ENCODE results near the gene PNN. TPM values are rescaled to one million over a fixed set of nuclear protein-coding genes. Genes with fewer than 3 reads are reported as not detected.
"Not testable (repeated sequence)": the region's sequence is repeated elsewhere in the genome, so short reads cannot be mapped to it uniquely, and the experiment has no call there.

PNN gene
- total RNA-seq, 3 donors from 2014 or later, result 31.8 to 50.8 (median 47.4) TPM

GRCh38 chr14:39181693-39182047 lies 6.6 kb downstream of the PNN start:
- no peak for DNase-seq (ENCODE audit: low spot score in 2 of 2)
- peaks cover 0 to 4% of the 10 kb centered on the region in 2 donors for H3K4me1 ChIP-seq
- intact Hi-C loops (cut with DNase I; ENCODE audit: low total_unique reads), result no loop called here
- H3K36me3 ChIP-seq, result no peaks in the 10 kb centered on the region
- no peaks in the 10 kb centered on the region for H3K27me3 ChIP-seq
- no peaks in the 10 kb centered on the region for H3K9me3 ChIP-seq
- no peak overlapping the region for H3K27ac ChIP-seq
- TF ChIP-seq POLR2A (IDR thresholded peaks at IDR 0.05) (no peak), POLR2AphosphoS5 (IDR thresholded peaks at IDR 0.05) (no peak), CTCF (IDR thresholded peaks at IDR 0.05) (no peak)
- no peak overlapping the region for H3K4me3 ChIP-seq

GRCh38 chr14:39182770-39183684 lies 8.0 kb downstream of the PNN start:
- intact Hi-C loops (cut with DNase I; ENCODE audit: low total_unique reads), result no loop called here
- no peaks in the 10 kb centered on the region for H3K36me3 ChIP-seq
- no peak overlapping the region for H3K27ac ChIP-seq
- DNase-seq (ENCODE audit: low spot score in 2 of 2), result no peak
- H3K9me3 ChIP-seq, result no peaks in the 10 kb centered on the region
- no peaks in the 10 kb centered on the region for H3K4me1 ChIP-seq
- H3K27me3 ChIP-seq, result no peaks in the 10 kb centered on the region
- no peak overlapping the region for H3K4me3 ChIP-seq
- TF ChIP-seq POLR2A (IDR thresholded peaks at IDR 0.05) (no peak), POLR2AphosphoS5 (IDR thresholded peaks at IDR 0.05) (no peak), CTCF (IDR thresholded peaks at IDR 0.05) (no peak)

GRCh38 chr14:39183685-39184003 lies 8.6 kb downstream of the PNN start:
- H3K4me3 ChIP-seq; intact Hi-C loops (cut with DNase I; ENCODE audit: low total_unique reads); H3K27me3 ChIP-seq; H3K36me3 ChIP-seq; DNase-seq (ENCODE audit: low spot score in 2 of 2); H3K4me1 ChIP-seq; H3K9me3 ChIP-seq; H3K27ac ChIP-seq: not testable (repeated sequence)

GRCh38 chr14:39184628-39185255 lies 9.7 kb downstream of the PNN start:
- no peaks in the 10 kb centered on the region for H3K36me3 ChIP-seq
- H3K4me1 ChIP-seq, result no peaks in the 10 kb centered on the region
- no peak for DNase-seq (ENCODE audit: low spot score in 2 of 2)
- no peaks in the 10 kb centered on the region for H3K27me3 ChIP-seq
- intact Hi-C loops (cut with DNase I; ENCODE audit: low total_unique reads), result no loop called here
- TF ChIP-seq CTCF (IDR thresholded peaks at IDR 0.05) (no peak), POLR2A (IDR thresholded peaks at IDR 0.05) (no peak), POLR2AphosphoS5 (IDR thresholded peaks at IDR 0.05) (no peak)
- no peak overlapping the region for H3K4me3 ChIP-seq
- no peak overlapping the region for H3K27ac ChIP-seq
- H3K9me3 ChIP-seq, result no peaks in the 10 kb centered on the region

GRCh38 chr14:39185256-39186049 lies 10.4 kb downstream of the PNN start:
- Histone ChIP-seq H3K36me3 (no peaks in the 10 kb centered on the region), H3K4me1 (no peaks in the 10 kb centered on the region), H3K27me3 (no peaks in the 10 kb centered on the region), H3K27ac (no peak overlapping the region), H3K9me3 (no peaks in the 10 kb centered on the region), H3K4me3 (no peak overlapping the region)
- DNase-seq (ENCODE audit: low spot score in 2 of 2), result no peak
- intact Hi-C loops (cut with DNase I; ENCODE audit: low total_unique reads), result no loop called here
- no peak for TF ChIP-seq POLR2AphosphoS5 (IDR thresholded peaks at IDR 0.05)

All from breast epithelium (tissue), 4 donors.